ENCODE data around the gene BIRC6.

- TF ChIP-seq ZFP30 (CRISPR knock-in tag; IDR thresholded peaks at IDR 0.05) (no peak), PATZ1 (CRISPR knock-in tag; IDR thresholded peaks at IDR 0.05; ENCODE audit: borderline replicate concordance) (no peak), ARNTL (CRISPR knock-in tag; IDR thresholded peaks at IDR 0.05; ENCODE audit: borderline replicate concordance, low read depth) (no peak), ESRRG (CRISPR knock-in tag; IDR thresholded peaks at IDR 0.05) (no peak), CREB5 (CRISPR knock-in tag; IDR thresholded peaks at IDR 0.05; ENCODE audit: low read depth) (no peak), ZFP3 (CRISPR knock-in tag; IDR thresholded peaks at IDR 0.05) (no peak), ZC3H10 (CRISPR knock-in tag; IDR thresholded peaks at IDR 0.05) (no peak), GLIS3 (CRISPR knock-in tag; IDR thresholded peaks at IDR 0.05) (no peak), BACH2 (CRISPR knock-in tag; IDR thresholded peaks at IDR 0.05; ENCODE audit: borderline replicate concordance) (no peak), RARB (CRISPR knock-in tag; IDR thresholded peaks at IDR 0.05) (no peak), PPARA (CRISPR knock-in tag; IDR thresholded peaks at IDR 0.05; ENCODE audit: borderline replicate concordance) (no peak), TCF4 (CRISPR knock-in tag; IDR thresholded peaks at IDR 0.05; ENCODE audit: borderline replicate concordance) (no peak)
These were observed 27.7 kb downstream of the BIRC6 start for GRCh38 chr2:32384529-32384928.

Data from SK-N-SH treated with all-trans-retinoic acid at 6 μM for 48 hours (cell line).